OCI-LY7 (cell line): ENCODE results near the gene NPBWR2. TPM values are rescaled to one million over a fixed set of nuclear protein-coding genes. Genes with fewer than 3 reads are reported as not detected.

Source experiments
- BruUV-seq: library from RNA; stranded (reverse); fragments of 400-500 nt; replicated peaks from 2 replicates; lab custom pipeline; 2021; lab: Mats Ljungman, UMichigan
- CTCF ChIA-PET: fragments of 300-600 bp; sonication (Branson Sonifier 250); formaldehyde crosslinking; loops from one replicate; lab custom pipeline; 2022; ENCODE audit warnings: antibody characterized with exemption; ENCODE audit not compliant: unreplicated experiment; lab: Charles Lee
- POLR2A ChIA-PET: fragments of 300-600 bp; sonication (Branson Sonifier 250); formaldehyde crosslinking; loops from one replicate; lab custom pipeline; 2022; ENCODE audit warnings: antibody characterized with exemption; lab: Charles Lee
- DNase-seq: peaks from one replicate; pipeline ENCODE4 v3.0.0-alpha.2; 2015; ENCODE audit warnings: low spot score
- H2AFZ ChIP-seq: fragments of 200-600 bp; sonication (generic), shearing (Covaris generic); 2 replicates; pipeline ENCODE4 v1.6.1; 2014; ENCODE audit warnings: mild to moderate bottlenecking, antibody characterized with exemption, low read length, moderate library complexity
- H3K27ac ChIP-seq: fragments of 200-600 bp; sonication (generic); 2 replicates; pipeline ENCODE4 v1.5.1; 2014; ENCODE audit warnings: mixed run types, low read depth, mild to moderate bottlenecking, moderate library complexity, low read length, inconsistent platforms; ENCODE audit not compliant: poor library complexity, severe bottlenecking
- H3K36me3 ChIP-seq: fragments of 200-600 bp; sonication (generic); 2 replicates; pipeline ENCODE4 v1.6.1; 2014; ENCODE audit warnings: mild to moderate bottlenecking, antibody characterized with exemption, low read length, moderate library complexity, mixed read lengths; ENCODE audit not compliant: insufficient read depth
- H3K4me1 ChIP-seq: fragments of 200-600 bp; sonication (generic); 2 replicates; pipeline ENCODE4 v1.5.1; 2014; ENCODE audit warnings: mild to moderate bottlenecking, low read length; ENCODE audit not compliant: insufficient read depth, poor library complexity, severe bottlenecking
- H3K4me2 ChIP-seq: fragments of 200-600 bp; sonication (generic); 2 replicates; pipeline ENCODE4 v1.6.1; 2014; ENCODE audit warnings: mild to moderate bottlenecking, low read length
- H3K4me3 ChIP-seq: fragments of 200-600 bp; sonication (generic); 2 replicates; pipeline ENCODE4 v1.5.1; 2014; ENCODE audit warnings: mild to moderate bottlenecking, low read depth, low read length; ENCODE audit not compliant: poor library complexity, severe bottlenecking
- H3K79me2 ChIP-seq: fragments of 200-600 bp; sonication (generic); 2 replicates; pipeline ENCODE4 v1.6.1; 2016; ENCODE audit warnings: low read depth, mild to moderate bottlenecking, low read length, moderate library complexity, mixed read lengths; ENCODE audit not compliant: insufficient read depth
- H3K9me2 ChIP-seq: fragments of 200-600 bp; sonication (generic); 2 replicates; pipeline ENCODE4 v1.6.1; 2016; ENCODE audit warnings: mild to moderate bottlenecking, low read length, mixed read lengths; ENCODE audit not compliant: insufficient read depth
- H3K9me3 ChIP-seq: fragments of 200-600 bp; sonication (generic); 2 replicates; pipeline ENCODE4 v1.6.1; 2014; ENCODE audit warnings: mild to moderate bottlenecking, mixed run types, low read length, mixed read lengths
- H4K20me1 ChIP-seq: fragments of 200-600 bp; sonication (generic); 2 replicates; pipeline ENCODE4 v1.6.1; 2014; ENCODE audit warnings: mild to moderate bottlenecking, antibody characterized with exemption, low read length, moderate library complexity, mixed read lengths; ENCODE audit not compliant: insufficient read depth
- EZH2phosphoT487 ChIP-seq: fragments of 200-600 bp; sonication (generic); IDR thresholded peaks from 2 replicates; pipeline ENCODE4 v1.6.1; 2018; ENCODE audit warnings: low read depth, borderline replicate concordance, mild to moderate bottlenecking, mixed run types, antibody characterized with exemption, low read length, moderate library complexity, mixed read lengths
- intact Hi-C: fragments of 100-400 bp; cut with micrococcal nuclease; formaldehyde crosslinking; loops from one replicate; pipeline ENCODE4 v1.10.0; 2022; ENCODE audit not compliant: unreplicated experiment
- total RNA-seq, 2 experiments: library from RNA; depleted of rRNA in 1 of 2; stranded (reverse); fragments of >200 nt in 1 of 2; shearing (Covaris generic) in 1 of 2; gene quantifications; 2 replicates each; pipeline ENCODE4 v1.2.3, GENCODE V29; 2014 to 2022
- TF ChIP-seq, protein P1 (sequence below): fragments of 200-600 bp; sonication (generic); conservative IDR thresholded peaks from 2 replicates; pipeline ENCODE4 v1.5.1; 2014; ENCODE audit warnings: mild to moderate bottlenecking, antibody characterized with exemption, low read length, moderate library complexity, mixed read lengths

The NPBWR2 gene
- total RNA-seq, 2 experiments from 2014 or later, result not detected

DNA sequence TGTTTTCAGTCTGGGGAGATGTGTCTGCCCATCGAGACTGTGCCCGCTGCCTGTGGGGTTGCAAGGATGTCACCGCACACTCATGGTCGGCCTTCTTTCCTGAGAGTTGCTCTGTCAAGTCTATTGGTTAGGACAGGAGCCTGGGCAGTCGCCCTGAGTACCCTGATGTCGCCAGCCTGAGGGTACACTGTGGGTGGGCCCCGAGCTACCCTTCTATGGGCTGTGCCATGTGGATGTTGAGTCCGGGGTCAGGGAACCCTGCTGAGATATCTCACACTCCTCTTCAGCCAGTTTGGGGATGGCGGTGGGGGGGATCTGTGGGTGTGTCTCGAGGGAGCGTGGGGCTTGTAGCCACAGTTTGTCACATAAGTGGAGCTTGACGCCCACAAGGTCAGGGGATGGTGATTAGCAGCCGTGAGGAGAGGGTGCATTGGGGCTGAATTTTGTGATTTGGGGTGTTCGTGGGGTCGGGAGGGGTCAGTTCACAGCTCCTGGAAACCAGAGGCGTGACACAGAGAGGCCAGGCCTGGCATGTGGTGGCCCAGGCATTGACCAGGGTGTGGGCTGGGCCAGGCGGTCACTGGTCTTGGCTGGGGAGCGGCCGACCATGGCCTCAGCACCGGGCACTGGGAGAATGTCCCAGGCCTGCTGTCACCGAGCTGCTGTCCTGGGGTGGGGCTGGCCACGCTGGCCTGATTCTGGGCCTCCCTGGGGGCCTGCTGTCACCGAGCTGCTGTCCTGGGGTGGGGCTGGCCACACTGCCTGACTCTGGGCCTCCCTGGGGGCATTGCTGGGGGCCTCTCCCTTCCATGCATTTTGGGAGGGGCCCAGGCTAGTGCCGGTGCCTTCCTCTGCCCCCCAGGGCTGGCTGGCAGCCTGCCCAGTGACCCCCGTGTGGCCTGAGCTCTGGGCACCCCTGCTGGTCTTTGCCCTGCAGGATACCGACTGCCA lies 1.6 kb upstream of the NPBWR2 start:
- Histone ChIP-seq H3K4me1 (peaks cover 14% of the 10 kb centered on the region), H3K9me2 (no peaks in the 10 kb centered on the region), H4K20me1 (no peaks in the 10 kb centered on the region), H3K4me2 (no peak overlapping the region), H3K9me3 (no peaks in the 10 kb centered on the region), H3K79me2 (no peaks in the 10 kb centered on the region), H3K36me3 (no peaks in the 10 kb centered on the region), H3K27ac (no peak overlapping the region), H3K4me3 (no peak overlapping the region), H2AFZ (no peak overlapping the region)
- POLR2A ChIA-PET, result no interaction called here
- intact Hi-C loops, result no loop called here
- CTCF ChIA-PET, result no interaction called here
- no peak for DNase-seq
- TF ChIP-seq, protein P1, sequence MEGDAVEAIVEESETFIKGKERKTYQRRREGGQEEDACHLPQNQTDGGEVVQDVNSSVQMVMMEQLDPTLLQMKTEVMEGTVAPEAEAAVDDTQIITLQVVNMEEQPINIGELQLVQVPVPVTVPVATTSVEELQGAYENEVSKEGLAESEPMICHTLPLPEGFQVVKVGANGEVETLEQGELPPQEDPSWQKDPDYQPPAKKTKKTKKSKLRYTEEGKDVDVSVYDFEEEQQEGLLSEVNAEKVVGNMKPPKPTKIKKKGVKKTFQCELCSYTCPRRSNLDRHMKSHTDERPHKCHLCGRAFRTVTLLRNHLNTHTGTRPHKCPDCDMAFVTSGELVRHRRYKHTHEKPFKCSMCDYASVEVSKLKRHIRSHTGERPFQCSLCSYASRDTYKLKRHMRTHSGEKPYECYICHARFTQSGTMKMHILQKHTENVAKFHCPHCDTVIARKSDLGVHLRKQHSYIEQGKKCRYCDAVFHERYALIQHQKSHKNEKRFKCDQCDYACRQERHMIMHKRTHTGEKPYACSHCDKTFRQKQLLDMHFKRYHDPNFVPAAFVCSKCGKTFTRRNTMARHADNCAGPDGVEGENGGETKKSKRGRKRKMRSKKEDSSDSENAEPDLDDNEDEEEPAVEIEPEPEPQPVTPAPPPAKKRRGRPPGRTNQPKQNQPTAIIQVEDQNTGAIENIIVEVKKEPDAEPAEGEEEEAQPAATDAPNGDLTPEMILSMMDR, result no peak
- no peak for TF ChIP-seq EZH2phosphoT487
- BruUV-seq, result no TSS peak

- intact Hi-C loops, result no loop called here
- CTCF ChIA-PET, result no interaction called here
- no peak for TF ChIP-seq EZH2phosphoT487
- TF ChIP-seq, protein P1, result no peak
- no peaks in the 10 kb centered on the region for H3K9me2 ChIP-seq
- DNase-seq, result peak; percentile 50
- no TSS peak for BruUV-seq
- H3K4me3 ChIP-seq, result no peak overlapping the region
- peaks cover 14% of the 10 kb centered on the region for H3K4me1 ChIP-seq
- H4K20me1 ChIP-seq, result no peaks in the 10 kb centered on the region
- H3K79me2 ChIP-seq, result no peaks in the 10 kb centered on the region
- H2AFZ ChIP-seq, result peak overlapping the region; percentile 57; the same call in 1 of the 2 replicates
- H3K4me2 ChIP-seq, result peak overlapping the region; percentile 12; the same call in 1 of the 2 replicates
- no peaks in the 10 kb centered on the region for H3K9me3 ChIP-seq
- no peaks in the 10 kb centered on the region for H3K36me3 ChIP-seq
- H3K27ac ChIP-seq, result no peak overlapping the region
- POLR2A ChIA-PET, result no interaction called here
Measured at GRCh38 chr20:64107736-64108457, 532 bp upstream of the NPBWR2 start.
